Esophagus squamous epithelium (tissue), 4 donors: ENCODE data around the gene STRA8.

Experiments used
- CTCF ChIP-seq, 6 experiments: fragments of 450-650 bp in 4 of 6; fragments of 200-600 bp in 2 of 6; sonication (generic) in 2 of 6; IDR thresholded peaks; one replicate each; pipeline ENCODE4 v1.5.1; 2016 to 2019; ENCODE audit warnings: antibody characterized with exemption in 6 of 6, mild to moderate bottlenecking in 4 of 6, moderate library complexity in 4 of 6
- POLR2A ChIP-seq, 4 donors: fragments of 450-650 bp; IDR thresholded peaks; one replicate each; pipeline ENCODE4 v1.6.1; 2017; ENCODE audit warnings: antibody characterized with exemption in 4 of 4, mild to moderate bottlenecking in 4 of 4, moderate library complexity in 3 of 4

- TF ChIP-seq CTCF (IDR thresholded peaks at IDR 0.05) (no peak), POLR2A (IDR thresholded peaks at IDR 0.05) (no peak)
Measured at GRCh38 chr7:135234727-135235126, 1.1 kb downstream of the STRA8 start.
